Activated naive CD4-positive, alpha-beta T cell treated with anti-CD3 and anti-CD28 coated beads, Interleukin-2, amount 50 U/mL, for 72 hours (primary cell): ENCODE measurements around the gene CCDC24. TPM values are rescaled to one million over a fixed set of nuclear protein-coding genes. Genes with fewer than 3 reads are reported as not detected.

Experiments used
- ATAC-seq, 2 donors: fragments of 150-1000 bp; cut with Tn5 transposase; 2 replicates each; pipeline ENCODE4 v1.10.0; 2021; ENCODE audit warnings: mild to moderate bottlenecking in 2 of 2, moderate library complexity in 2 of 2
- DNase-seq, 2 donors: peaks; one replicate each; pipeline ENCODE4 v3.0.0; 2021 to 2022; ENCODE audit warnings: low spot score in 2 of 2
- H3K27ac Mint-ChIP-seq, 2 donors: one replicate each; pipeline ENCODE4 v1.8.0; 2022; ENCODE audit warnings: mild to moderate bottlenecking in 2 of 2, mixed read lengths in 2 of 2
- H3K36me3 Mint-ChIP-seq, 2 donors: one replicate each; pipeline ENCODE4 v1.8.0; 2022; ENCODE audit warnings: mixed read lengths in 2 of 2
- H3K9me3 Mint-ChIP-seq, 2 donors: one replicate each; pipeline ENCODE4 v1.8.0; 2022; ENCODE audit warnings: mixed read lengths in 2 of 2
- total RNA-seq, 2 donors: library from RNA; stranded (reverse); gene quantifications; one replicate each; pipeline ENCODE4 v1.2.3, GENCODE V29; 2022

CCDC24 gene
- total RNA-seq, 2 donors from 2014 or later, result 1.4 to 1.8 TPM

- Mint-ChIP-seq H3K9me3 (no peaks in the 10 kb centered on the region), H3K27ac (peak overlapping the region in 1 of 2 donors; percentile 52), H3K36me3 (no peaks in the 10 kb centered on the region)
- DNase-seq (no peak), ATAC-seq (no peak)
These were observed 5.3 kb upstream of the CCDC24 start for GRCh38 chr1:43985984-43986595.

GRCh38 chr1:43986712-43987111, 4.7 kb upstream of the CCDC24 start:
- ATAC-seq (no peak), DNase-seq (no peak)
- H3K27ac Mint-ChIP-seq, result peak overlapping the region in 1 of 2 donors; percentile 52
- H3K9me3 Mint-ChIP-seq, result no peaks in the 10 kb centered on the region
- no peaks in the 10 kb centered on the region for H3K36me3 Mint-ChIP-seq

GRCh38 chr1:43987159-43987902, 4.1 kb upstream of the CCDC24 start:
- DNase-seq (no peak), ATAC-seq (no peak)
- H3K9me3 Mint-ChIP-seq, result no peaks in the 10 kb centered on the region
- peak overlapping the region; percentile 26 for H3K27ac Mint-ChIP-seq
- no peaks in the 10 kb centered on the region for H3K36me3 Mint-ChIP-seq

- H3K9me3 Mint-ChIP-seq, result no peaks in the 10 kb centered on the region
- no peak for DNase-seq
- ATAC-seq, result no peak
These were observed 864 bp upstream of the CCDC24 start for GRCh38 chr1:43990271-43991199.

GRCh38 chr1:43991200-43991475, 261 bp upstream of the CCDC24 start:
- DNase-seq, result no peak
- no peaks in the 10 kb centered on the region for H3K9me3 Mint-ChIP-seq
- no peak for ATAC-seq
- H3K36me3 Mint-ChIP-seq, result no peaks in the 10 kb centered on the region
- H3K27ac Mint-ChIP-seq, result peak overlapping the region; percentile 12 to 81

More at GRCh38 chr1:43990271-43991199, 864 bp upstream of the CCDC24 start:
- peak overlapping the region in 1 of 2 donors; percentile 12 for H3K27ac Mint-ChIP-seq
- H3K36me3 Mint-ChIP-seq, result no peaks in the 10 kb centered on the region

- H3K27ac Mint-ChIP-seq, result peak overlapping the region in 1 of 2 donors; percentile 12
- no peaks in the 10 kb centered on the region for H3K9me3 Mint-ChIP-seq
- H3K36me3 Mint-ChIP-seq, result no peaks in the 10 kb centered on the region
- DNase-seq, result no peak
- no peak for ATAC-seq
These were observed 1.0 kb downstream of the CCDC24 start for GRCh38 chr1:43992232-43992995.

DNA sequence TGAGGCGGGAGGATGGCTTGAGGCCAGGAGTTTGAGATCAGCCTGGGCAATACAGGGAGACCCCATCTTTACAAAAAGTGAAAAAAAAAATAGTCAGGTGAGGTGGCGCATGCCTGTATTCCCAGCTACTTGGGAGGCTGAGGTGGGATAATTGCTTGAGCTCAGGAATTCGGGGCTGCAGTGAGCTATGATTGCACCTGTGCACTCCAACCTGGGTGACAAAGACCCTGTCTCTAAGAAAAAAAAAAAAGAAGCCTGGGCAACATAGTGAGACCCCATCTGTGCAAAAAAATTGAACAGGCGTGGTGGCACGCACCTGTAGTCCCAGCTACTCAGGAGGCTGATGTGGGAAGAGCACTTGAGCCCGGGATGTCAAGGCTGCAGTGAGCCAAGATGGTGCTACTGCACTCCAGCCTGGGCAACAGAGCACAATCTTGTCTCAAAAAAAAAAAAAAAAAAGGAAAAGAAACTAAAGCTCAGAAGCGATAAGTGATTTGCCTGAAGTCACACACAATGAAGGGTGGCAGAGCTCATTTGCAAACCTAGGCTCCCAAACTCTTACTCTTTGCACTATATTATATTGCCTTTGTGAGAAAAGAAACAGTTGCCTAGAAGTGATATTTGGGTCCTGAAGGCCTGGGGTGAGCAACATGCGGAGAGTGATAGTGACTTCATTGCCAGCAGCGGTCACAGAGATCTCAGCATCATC, 2.0 kb downstream of the CCDC24 start:
- no peak for ATAC-seq
- H3K9me3 Mint-ChIP-seq, result no peaks in the 10 kb centered on the region
- H3K36me3 Mint-ChIP-seq, result no peaks in the 10 kb centered on the region
- no peak overlapping the region for H3K27ac Mint-ChIP-seq
- DNase-seq, result no peak

GRCh38 chr1:43994071-43994470, 2.7 kb downstream of the CCDC24 start:
- DNase-seq (no peak), ATAC-seq (no peak)
- no peaks in the 10 kb centered on the region for H3K9me3 Mint-ChIP-seq
- no peaks in the 10 kb centered on the region for H3K36me3 Mint-ChIP-seq
- no peak overlapping the region for H3K27ac Mint-ChIP-seq

GRCh38 chr1:43994794-43995790, 3.7 kb downstream of the CCDC24 start:
- DNase-seq (no peak), ATAC-seq (no peak)
- Mint-ChIP-seq H3K9me3 (no peaks in the 10 kb centered on the region), H3K36me3 (no peaks in the 10 kb centered on the region), H3K27ac (no peak overlapping the region)

DNA sequence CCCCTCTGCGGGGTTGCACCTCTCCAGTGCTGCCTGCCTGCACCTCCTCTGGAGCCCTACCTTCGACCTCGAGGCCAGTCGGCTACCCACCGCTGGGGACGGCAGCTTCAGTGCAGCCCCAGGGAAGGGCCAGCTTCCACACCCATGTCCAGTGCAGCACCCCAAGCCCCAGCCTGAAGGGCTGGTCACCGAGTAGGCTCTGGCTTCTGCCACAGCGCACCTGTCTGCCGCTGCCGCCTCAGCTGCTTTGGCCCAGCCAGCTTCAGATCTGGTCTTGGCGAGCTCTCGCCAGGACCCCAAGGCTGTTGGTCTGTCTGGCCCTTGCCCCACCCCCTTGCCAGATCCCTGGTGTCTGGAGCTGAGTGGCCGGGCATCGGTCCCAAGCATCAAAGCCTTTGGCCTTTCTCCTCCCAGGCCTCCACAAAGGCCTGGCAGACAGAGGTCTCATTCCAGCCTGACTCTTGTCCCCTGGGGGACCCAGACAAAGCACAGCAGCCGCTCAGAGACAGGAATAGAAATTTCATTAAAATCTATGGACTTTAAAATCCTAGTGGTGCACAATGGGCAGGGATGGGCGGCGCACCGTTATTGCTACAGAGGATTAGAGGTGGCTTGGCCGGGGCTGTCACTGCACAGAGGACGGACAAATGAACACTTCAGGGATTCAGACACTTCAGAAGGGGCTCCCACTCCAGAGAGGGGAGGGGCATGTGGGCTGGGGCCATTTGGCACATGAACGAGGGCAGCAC, 4.8 kb downstream of the CCDC24 start:
- ATAC-seq (no peak), DNase-seq (no peak)
- H3K27ac Mint-ChIP-seq, result no peak overlapping the region
- H3K9me3 Mint-ChIP-seq, result no peaks in the 10 kb centered on the region
- H3K36me3 Mint-ChIP-seq, result no peaks in the 10 kb centered on the region

- ATAC-seq, result no peak
- Mint-ChIP-seq H3K27ac (no peak overlapping the region), H3K36me3 (no peaks in the 10 kb centered on the region), H3K9me3 (no peaks in the 10 kb centered on the region)
- DNase-seq, result no peak
These were observed 5.3 kb downstream of the CCDC24 start for GRCh38 chr1:43996733-43997115.

DNA sequence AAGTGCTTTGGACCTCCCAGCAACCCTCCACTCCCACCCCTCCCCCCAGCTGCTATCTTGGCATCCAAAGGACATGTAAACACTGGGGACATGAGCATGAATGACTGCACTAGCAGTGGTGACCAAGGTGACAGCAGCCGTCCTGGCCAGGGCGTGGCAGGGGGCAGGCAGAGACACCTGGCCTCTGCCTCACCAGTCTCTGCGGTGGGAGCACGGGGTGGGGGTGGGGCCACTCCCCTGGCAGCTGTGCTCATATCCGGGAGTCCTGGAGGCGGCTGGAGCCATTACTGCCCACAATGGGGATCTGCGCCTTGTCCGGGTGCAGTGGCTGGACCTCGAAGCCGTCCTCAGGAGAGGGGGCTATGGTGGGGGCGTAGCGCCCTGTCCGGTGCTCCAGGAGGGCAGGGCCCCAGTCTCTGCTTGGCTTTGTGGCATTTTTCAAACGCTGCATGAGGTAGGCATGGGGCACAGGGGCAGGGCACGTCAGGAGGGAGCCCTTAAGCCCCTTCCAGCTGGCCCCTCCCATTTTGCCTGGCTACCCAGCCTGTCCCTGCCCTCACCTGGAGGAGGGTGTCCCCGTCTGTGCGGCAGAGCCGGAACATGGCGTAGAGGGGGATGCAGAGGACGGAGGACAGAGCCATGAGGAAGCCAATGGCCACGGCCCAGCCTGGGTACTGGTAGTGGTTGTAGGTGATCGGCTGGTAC, 6.0 kb downstream of the CCDC24 start:
- Mint-ChIP-seq H3K9me3 (no peaks in the 10 kb centered on the region), H3K27ac (no peak overlapping the region), H3K36me3 (no peaks in the 10 kb centered on the region)
- DNase-seq (no peak), ATAC-seq (no peak)

- Mint-ChIP-seq H3K36me3 (no peaks in the 10 kb centered on the region), H3K27ac (no peak overlapping the region), H3K9me3 (no peaks in the 10 kb centered on the region)
- ATAC-seq (no peak), DNase-seq (no peak)
These were observed 6.6 kb downstream of the CCDC24 start for GRCh38 chr1:43998000-43998378.

DNA sequence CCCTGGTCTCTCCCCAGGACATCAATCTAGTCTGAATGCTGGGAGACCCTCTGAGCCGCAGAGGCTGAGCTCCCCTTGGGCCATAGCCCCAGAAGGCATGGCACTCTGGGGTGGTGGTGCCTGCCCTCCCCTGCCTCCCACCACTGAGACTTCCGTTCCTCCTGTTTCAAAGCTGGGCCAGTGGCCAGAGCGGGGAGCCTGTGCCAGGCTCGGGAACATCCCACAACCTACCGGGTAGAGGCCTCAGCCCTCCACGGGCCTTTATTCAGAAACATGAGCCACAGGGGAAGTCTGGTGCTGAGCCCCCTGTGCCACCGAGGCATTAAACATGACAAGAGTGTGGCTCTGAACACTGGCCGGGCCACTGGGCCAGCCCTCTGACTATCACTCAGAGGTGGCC, 8.1 kb downstream of the CCDC24 start:
- H3K27ac Mint-ChIP-seq, result peak overlapping the region in 1 of 2 donors; percentile 60
- no peaks in the 10 kb centered on the region for H3K9me3 Mint-ChIP-seq
- H3K36me3 Mint-ChIP-seq, result no peaks in the 10 kb centered on the region
- no peak for DNase-seq
- ATAC-seq, result no peak
